ENCODE results near the gene DIAPH2. TPM values are rescaled to one million over a fixed set of nuclear protein-coding genes. Genes with fewer than 3 reads are reported as not detected.

Gene DIAPH2
- total RNA-seq, 6 experiments from 2014 or later, result 10.1 to 13.5 (median 11.6) TPM

DNA sequence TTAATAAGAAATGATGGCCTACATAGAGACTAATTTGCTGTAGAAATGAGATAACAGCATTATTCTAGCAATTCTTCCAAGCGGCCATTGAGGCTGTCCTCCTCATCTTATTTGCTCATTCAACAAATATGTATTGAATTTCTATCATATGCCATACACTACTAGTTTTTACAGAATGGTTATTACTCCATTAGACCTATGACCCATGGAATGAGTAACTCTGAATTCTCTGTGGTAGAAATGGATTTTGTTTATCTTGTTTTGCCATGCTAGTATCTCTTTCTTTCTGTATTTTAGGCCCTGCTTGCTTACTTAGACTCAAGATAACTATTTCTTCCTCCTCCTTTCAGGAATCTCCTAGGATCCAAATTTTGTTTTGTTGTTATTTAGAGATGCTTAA is 302.6 kb downstream of the DIAPH2 start:
- Mint-ChIP-seq H3K4me1 (ENCODE audit: low read depth) (peaks cover 11% of the 10 kb centered on the region), H3K27me3 (ENCODE audit: insufficient read depth) (no peaks in the 10 kb centered on the region), H3K9me3 (no peaks in the 10 kb centered on the region), H3K27ac (peak overlapping the region; percentile 65), H3K36me3 (ENCODE audit: low read depth) (no peaks in the 10 kb centered on the region), H3K4me3 (peak overlapping the region; percentile 18; the same call in 1 of the 2 replicates)
- peak; percentile 34 for DNase-seq
- TF ChIP-seq, protein P1, sequence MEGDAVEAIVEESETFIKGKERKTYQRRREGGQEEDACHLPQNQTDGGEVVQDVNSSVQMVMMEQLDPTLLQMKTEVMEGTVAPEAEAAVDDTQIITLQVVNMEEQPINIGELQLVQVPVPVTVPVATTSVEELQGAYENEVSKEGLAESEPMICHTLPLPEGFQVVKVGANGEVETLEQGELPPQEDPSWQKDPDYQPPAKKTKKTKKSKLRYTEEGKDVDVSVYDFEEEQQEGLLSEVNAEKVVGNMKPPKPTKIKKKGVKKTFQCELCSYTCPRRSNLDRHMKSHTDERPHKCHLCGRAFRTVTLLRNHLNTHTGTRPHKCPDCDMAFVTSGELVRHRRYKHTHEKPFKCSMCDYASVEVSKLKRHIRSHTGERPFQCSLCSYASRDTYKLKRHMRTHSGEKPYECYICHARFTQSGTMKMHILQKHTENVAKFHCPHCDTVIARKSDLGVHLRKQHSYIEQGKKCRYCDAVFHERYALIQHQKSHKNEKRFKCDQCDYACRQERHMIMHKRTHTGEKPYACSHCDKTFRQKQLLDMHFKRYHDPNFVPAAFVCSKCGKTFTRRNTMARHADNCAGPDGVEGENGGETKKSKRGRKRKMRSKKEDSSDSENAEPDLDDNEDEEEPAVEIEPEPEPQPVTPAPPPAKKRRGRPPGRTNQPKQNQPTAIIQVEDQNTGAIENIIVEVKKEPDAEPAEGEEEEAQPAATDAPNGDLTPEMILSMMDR (IDR thresholded peaks at IDR 0.05), result no peak

DNA sequence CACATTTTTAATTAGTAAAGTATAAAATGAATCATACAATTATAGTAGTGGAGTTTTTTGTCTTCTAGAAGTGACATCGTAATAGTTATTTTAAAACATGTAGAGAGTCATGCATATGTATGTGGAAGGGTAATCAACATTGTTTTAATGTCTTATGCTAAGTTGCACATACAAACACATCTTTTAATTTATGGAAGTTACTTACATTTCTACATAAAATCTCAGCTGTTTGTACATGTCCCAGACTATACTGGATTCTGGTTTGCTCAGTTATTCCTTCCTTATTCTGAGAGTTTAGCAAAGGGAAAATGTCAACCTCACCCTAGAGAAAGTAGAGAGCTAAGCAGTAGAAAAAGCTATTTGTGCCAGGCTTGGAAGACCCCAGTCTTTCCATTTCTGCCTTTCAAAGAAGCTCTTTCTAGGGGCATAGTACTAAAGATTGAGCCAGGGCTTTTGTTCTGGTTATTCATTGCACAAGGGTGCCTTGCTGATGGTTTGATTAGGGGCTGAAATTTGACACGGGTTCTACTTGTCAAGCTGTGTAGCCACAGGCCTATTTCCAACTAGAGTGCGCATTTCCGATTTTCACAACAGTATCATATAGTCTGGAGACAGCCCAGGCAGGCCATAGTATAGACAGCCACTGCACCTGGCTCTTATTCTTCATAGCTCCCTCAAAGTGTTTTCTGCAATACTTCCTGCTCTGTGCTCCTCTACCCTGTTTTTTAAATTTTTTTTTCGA is 305.4 kb downstream of the DIAPH2 start:
- DNase-seq, result no peak
- peaks cover 11% of the 10 kb centered on the region for H3K4me1 Mint-ChIP-seq (ENCODE audit: low read depth)
- no peaks in the 10 kb centered on the region for H3K9me3 Mint-ChIP-seq
- no peak overlapping the region for H3K4me3 Mint-ChIP-seq
- no peaks in the 10 kb centered on the region for H3K36me3 Mint-ChIP-seq (ENCODE audit: low read depth)
- TF ChIP-seq, protein P1 (IDR thresholded peaks at IDR 0.05), result no peak
- H3K27ac Mint-ChIP-seq, result no peak overlapping the region
- H3K27me3 Mint-ChIP-seq (ENCODE audit: insufficient read depth), result no peaks in the 10 kb centered on the region

DNA sequence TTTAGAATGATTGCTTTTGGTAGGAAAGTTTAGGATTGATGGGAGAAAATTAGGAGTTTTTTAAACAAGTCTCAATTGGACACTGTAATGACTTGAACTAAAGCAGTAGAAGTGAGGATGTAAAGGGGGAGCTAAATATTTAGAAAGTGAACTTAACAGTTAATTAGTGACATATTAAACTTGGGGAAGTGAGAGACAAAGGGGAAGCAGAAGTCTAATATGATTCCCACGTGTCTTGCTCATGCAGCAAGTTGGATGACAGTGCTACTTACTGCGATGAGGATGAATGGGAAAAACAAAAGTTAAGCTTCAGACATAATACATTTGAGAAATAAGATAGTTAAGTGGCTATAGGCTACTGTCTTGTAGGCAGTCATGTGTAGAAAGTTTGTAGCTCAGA is 309.5 kb downstream of the DIAPH2 start:
- H3K4me3 Mint-ChIP-seq, result no peak overlapping the region
- TF ChIP-seq, protein P1 (IDR thresholded peaks at IDR 0.05), result no peak
- no peak overlapping the region for H3K27ac Mint-ChIP-seq
- no peaks in the 10 kb centered on the region for H3K4me1 Mint-ChIP-seq (ENCODE audit: low read depth)
- H3K27me3 Mint-ChIP-seq (ENCODE audit: insufficient read depth), result no peaks in the 10 kb centered on the region
- DNase-seq, result no peak
- H3K9me3 Mint-ChIP-seq, result no peaks in the 10 kb centered on the region
- no peaks in the 10 kb centered on the region for H3K36me3 Mint-ChIP-seq (ENCODE audit: low read depth)

DNA sequence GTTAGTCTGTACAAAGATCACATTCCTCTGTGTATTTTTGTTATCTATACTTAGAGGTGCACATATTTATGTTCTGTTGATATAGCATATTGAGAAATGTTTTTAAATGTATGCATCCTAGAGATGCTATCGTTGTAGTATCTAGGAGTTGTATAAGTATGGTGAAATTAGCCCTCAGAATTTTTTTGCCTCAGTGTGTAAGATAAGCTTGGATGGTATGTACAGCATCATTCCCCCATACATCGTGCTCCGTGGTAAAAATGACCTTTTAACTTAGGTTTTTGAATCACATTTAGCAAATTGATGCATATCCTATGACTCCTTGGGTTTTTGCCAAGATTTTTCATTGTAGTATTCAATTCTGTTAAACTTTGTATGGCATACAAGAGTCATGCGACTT is 312.6 kb downstream of the DIAPH2 start:
- no peak for DNase-seq
- TF ChIP-seq, protein P1 (IDR thresholded peaks at IDR 0.05), result no peak
- no peak overlapping the region for H3K27ac Mint-ChIP-seq
- H3K9me3 Mint-ChIP-seq, result no peaks in the 10 kb centered on the region
- no peaks in the 10 kb centered on the region for H3K27me3 Mint-ChIP-seq (ENCODE audit: insufficient read depth)
- H3K4me3 Mint-ChIP-seq, result no peak overlapping the region
- no peaks in the 10 kb centered on the region for H3K36me3 Mint-ChIP-seq (ENCODE audit: low read depth)
- H3K4me1 Mint-ChIP-seq (ENCODE audit: low read depth), result peaks cover 6% of the 10 kb centered on the region; the same call in 1 of the 2 replicates

DNA sequence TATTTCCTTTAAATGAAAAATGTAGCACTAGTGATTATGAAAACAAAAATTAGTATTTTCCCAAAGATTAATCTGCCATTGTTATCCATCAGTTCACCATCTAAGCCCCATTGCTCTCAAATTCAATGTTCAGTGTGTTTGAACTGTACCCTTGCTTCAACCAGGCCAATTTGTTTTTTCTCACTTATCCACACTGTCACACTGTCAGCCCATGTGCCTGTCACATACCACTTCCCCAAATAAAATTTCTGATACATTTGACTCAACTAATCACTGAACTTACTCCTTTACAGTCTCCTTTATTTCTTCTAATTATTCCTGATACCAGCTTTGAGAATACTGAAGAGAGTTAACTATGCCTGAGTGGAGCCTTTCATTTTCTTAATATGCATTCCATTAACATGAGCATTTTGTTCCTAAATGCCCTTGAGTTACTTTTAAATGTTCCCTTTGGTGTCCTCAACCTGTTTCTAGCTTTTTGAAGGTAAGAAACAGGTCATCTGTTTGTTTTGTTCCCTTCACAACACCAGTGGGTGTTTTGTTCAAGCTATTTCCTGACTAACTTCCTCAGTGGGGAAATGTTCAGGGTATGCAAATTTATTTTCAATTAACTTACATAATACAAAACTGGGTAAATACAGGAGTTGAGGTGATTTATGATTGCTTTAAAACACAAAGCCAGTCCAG is 316.2 kb downstream of the DIAPH2 start:
- Mint-ChIP-seq H3K27ac (no peak overlapping the region), H3K4me1 (ENCODE audit: low read depth) (peaks cover 6% of the 10 kb centered on the region; the same call in 1 of the 2 replicates), H3K9me3 (no peaks in the 10 kb centered on the region), H3K27me3 (ENCODE audit: insufficient read depth) (no peaks in the 10 kb centered on the region), H3K36me3 (ENCODE audit: low read depth) (no peaks in the 10 kb centered on the region), H3K4me3 (no peak overlapping the region)
- no peak for DNase-seq
- TF ChIP-seq, protein P1 (IDR thresholded peaks at IDR 0.05), result no peak
